ENCODE data around the gene AGAP1.

Gene AGAP1

GRCh38 chr2:235610696-235611257, 116.9 kb downstream of the AGAP1 start:
- Histone ChIP-seq H3K27ac (ENCODE audit: insufficient read depth, low read depth, low read length, poor library complexity, severe bottlenecking) (no peak overlapping the region), H3K9me3 (ENCODE audit: control insufficient read depth, low read length) (no peaks in the 10 kb centered on the region), H3K36me3 (ENCODE audit: control insufficient read depth, insufficient read depth, low read length) (no peaks in the 10 kb centered on the region), H3K27me3 (ENCODE audit: control insufficient read depth, insufficient read depth, low read length, poor library complexity, severe bottlenecking) (no peaks in the 10 kb centered on the region), H3K4me1 (ENCODE audit: control insufficient read depth, insufficient read depth, low read length) (peaks cover 5% of the 10 kb centered on the region), H3K4me3 (ENCODE audit: insufficient read depth, low read depth, low read length) (no peak overlapping the region)
- WGBS, 2 experiments = 95% methylated on average over 12 of the region's 12 CpGs

- Histone ChIP-seq H3K4me1 (ENCODE audit: control insufficient read depth, insufficient read depth, low read length) (no peaks in the 10 kb centered on the region), H3K36me3 (ENCODE audit: control insufficient read depth, insufficient read depth, low read length) (no peaks in the 10 kb centered on the region), H3K9me3 (ENCODE audit: control insufficient read depth, low read length) (no peaks in the 10 kb centered on the region), H3K27me3 (ENCODE audit: control insufficient read depth, insufficient read depth, low read length, poor library complexity, severe bottlenecking) (no peaks in the 10 kb centered on the region), H3K4me3 (ENCODE audit: insufficient read depth, low read depth, low read length) (no peak overlapping the region), H3K27ac (ENCODE audit: insufficient read depth, low read depth, low read length, poor library complexity, severe bottlenecking) (no peak overlapping the region)
- WGBS, 2 experiments = 83 to 98% methylated on average over 1 of the region's 1 CpG
These were observed 117.5 kb downstream of the AGAP1 start for GRCh38 chr2:235611349-235611748.

GRCh38 chr2:235611756-235612155, 117.9 kb downstream of the AGAP1 start:
- Histone ChIP-seq H3K27me3 (ENCODE audit: control insufficient read depth, insufficient read depth, low read length, poor library complexity, severe bottlenecking) (no peaks in the 10 kb centered on the region), H3K27ac (ENCODE audit: insufficient read depth, low read depth, low read length, poor library complexity, severe bottlenecking) (no peak overlapping the region), H3K4me1 (ENCODE audit: control insufficient read depth, insufficient read depth, low read length) (no peaks in the 10 kb centered on the region), H3K9me3 (ENCODE audit: control insufficient read depth, low read length) (no peaks in the 10 kb centered on the region), H3K4me3 (ENCODE audit: insufficient read depth, low read depth, low read length) (no peak overlapping the region), H3K36me3 (ENCODE audit: control insufficient read depth, insufficient read depth, low read length) (no peaks in the 10 kb centered on the region)
- WGBS, 2 experiments = 95 to 98% methylated on average over 7 of the region's 7 CpGs

GRCh38 chr2:235612181-235612950, 118.5 kb downstream of the AGAP1 start:
- H3K27ac ChIP-seq (ENCODE audit: insufficient read depth, low read depth, low read length, poor library complexity, severe bottlenecking) = no peak overlapping the region
- H3K27me3 ChIP-seq (ENCODE audit: control insufficient read depth, insufficient read depth, low read length, poor library complexity, severe bottlenecking) = no peaks in the 10 kb centered on the region
- WGBS, 2 experiments = 95 to 96% methylated on average over 15 of the region's 15 CpGs
- H3K9me3 ChIP-seq (ENCODE audit: control insufficient read depth, low read length) = no peaks in the 10 kb centered on the region
- H3K4me3 ChIP-seq (ENCODE audit: insufficient read depth, low read depth, low read length) = no peak overlapping the region
- no peaks in the 10 kb centered on the region for H3K4me1 ChIP-seq (ENCODE audit: control insufficient read depth, insufficient read depth, low read length)
- no peaks in the 10 kb centered on the region for H3K36me3 ChIP-seq (ENCODE audit: control insufficient read depth, insufficient read depth, low read length)

GRCh38 chr2:235613649-235614048, 119.8 kb downstream of the AGAP1 start:
- Histone ChIP-seq H3K4me3 (ENCODE audit: insufficient read depth, low read depth, low read length) (no peak overlapping the region), H3K27ac (ENCODE audit: insufficient read depth, low read depth, low read length, poor library complexity, severe bottlenecking) (no peak overlapping the region), H3K27me3 (ENCODE audit: control insufficient read depth, insufficient read depth, low read length, poor library complexity, severe bottlenecking) (no peaks in the 10 kb centered on the region), H3K36me3 (ENCODE audit: control insufficient read depth, insufficient read depth, low read length) (no peaks in the 10 kb centered on the region), H3K9me3 (ENCODE audit: control insufficient read depth, low read length) (no peaks in the 10 kb centered on the region), H3K4me1 (ENCODE audit: control insufficient read depth, insufficient read depth, low read length) (no peaks in the 10 kb centered on the region)
- WGBS, 2 experiments = 87 to 90% methylated on average over 6 of the region's 6 CpGs

GRCh38 chr2:235614176-235614860, 120.5 kb downstream of the AGAP1 start:
- H3K4me1 ChIP-seq (ENCODE audit: control insufficient read depth, insufficient read depth, low read length) = no peaks in the 10 kb centered on the region
- H3K27me3 ChIP-seq (ENCODE audit: control insufficient read depth, insufficient read depth, low read length, poor library complexity, severe bottlenecking) = no peaks in the 10 kb centered on the region
- no peaks in the 10 kb centered on the region for H3K9me3 ChIP-seq (ENCODE audit: control insufficient read depth, low read length)
- 91 to 93% methylated on average over 14 of the region's 14 CpGs for WGBS, 2 experiments
- H3K27ac ChIP-seq (ENCODE audit: insufficient read depth, low read depth, low read length, poor library complexity, severe bottlenecking) = no peak overlapping the region
- no peaks in the 10 kb centered on the region for H3K36me3 ChIP-seq (ENCODE audit: control insufficient read depth, insufficient read depth, low read length)
- no peak overlapping the region for H3K4me3 ChIP-seq (ENCODE audit: insufficient read depth, low read depth, low read length)

GRCh38 chr2:235614900-235615712, 121.3 kb downstream of the AGAP1 start:
- H3K4me3 ChIP-seq (ENCODE audit: insufficient read depth, low read depth, low read length) = no peak overlapping the region
- H3K27ac ChIP-seq (ENCODE audit: insufficient read depth, low read depth, low read length, poor library complexity, severe bottlenecking) = no peak overlapping the region
- 93 to 94% methylated on average over 11 of the region's 11 CpGs for WGBS, 2 experiments

GRCh38 chr2:235616885-235617284, 123.0 kb downstream of the AGAP1 start:
- Histone ChIP-seq H3K27ac (ENCODE audit: insufficient read depth, low read depth, low read length, poor library complexity, severe bottlenecking) (no peak overlapping the region), H3K4me3 (ENCODE audit: insufficient read depth, low read depth, low read length) (no peak overlapping the region), H3K4me1 (ENCODE audit: control insufficient read depth, insufficient read depth, low read length) (no peaks in the 10 kb centered on the region), H3K9me3 (ENCODE audit: control insufficient read depth, low read length) (no peaks in the 10 kb centered on the region), H3K36me3 (ENCODE audit: control insufficient read depth, insufficient read depth, low read length) (no peaks in the 10 kb centered on the region), H3K27me3 (ENCODE audit: control insufficient read depth, insufficient read depth, low read length, poor library complexity, severe bottlenecking) (no peaks in the 10 kb centered on the region)
- 95 to 97% methylated on average over 2 of the region's 2 CpGs for WGBS, 2 experiments

More at GRCh38 chr2:235614900-235615712, 121.3 kb downstream of the AGAP1 start:
- no peaks in the 10 kb centered on the region for H3K27me3 ChIP-seq (ENCODE audit: control insufficient read depth, insufficient read depth, low read length, poor library complexity, severe bottlenecking)
- H3K36me3 ChIP-seq (ENCODE audit: control insufficient read depth, insufficient read depth, low read length) = no peaks in the 10 kb centered on the region
- H3K9me3 ChIP-seq (ENCODE audit: control insufficient read depth, low read length) = no peaks in the 10 kb centered on the region
- no peaks in the 10 kb centered on the region for H3K4me1 ChIP-seq (ENCODE audit: control insufficient read depth, insufficient read depth, low read length)

- Histone ChIP-seq H3K27me3 (ENCODE audit: control insufficient read depth, insufficient read depth, low read length, poor library complexity, severe bottlenecking) (no peaks in the 10 kb centered on the region), H3K9me3 (ENCODE audit: control insufficient read depth, low read length) (no peaks in the 10 kb centered on the region), H3K4me1 (ENCODE audit: control insufficient read depth, insufficient read depth, low read length) (no peaks in the 10 kb centered on the region), H3K4me3 (ENCODE audit: insufficient read depth, low read depth, low read length) (no peak overlapping the region), H3K36me3 (ENCODE audit: control insufficient read depth, insufficient read depth, low read length) (no peaks in the 10 kb centered on the region), H3K27ac (ENCODE audit: insufficient read depth, low read depth, low read length, poor library complexity, severe bottlenecking) (no peak overlapping the region)
- 95% methylated on average over 7 of the region's 7 CpGs for WGBS, 2 experiments
These were observed 124.2 kb downstream of the AGAP1 start for GRCh38 chr2:235618039-235618438.

GRCh38 chr2:235619544-235619943, 125.7 kb downstream of the AGAP1 start:
- H3K4me3 ChIP-seq (ENCODE audit: insufficient read depth, low read depth, low read length) = no peak overlapping the region
- H3K9me3 ChIP-seq (ENCODE audit: control insufficient read depth, low read length) = no peaks in the 10 kb centered on the region
- no peaks in the 10 kb centered on the region for H3K27me3 ChIP-seq (ENCODE audit: control insufficient read depth, insufficient read depth, low read length, poor library complexity, severe bottlenecking)
- no peaks in the 10 kb centered on the region for H3K4me1 ChIP-seq (ENCODE audit: control insufficient read depth, insufficient read depth, low read length)
- H3K27ac ChIP-seq (ENCODE audit: insufficient read depth, low read depth, low read length, poor library complexity, severe bottlenecking) = no peak overlapping the region
- 92 to 98% methylated on average over 6 of the region's 6 CpGs for WGBS, 2 experiments
- no peaks in the 10 kb centered on the region for H3K36me3 ChIP-seq (ENCODE audit: control insufficient read depth, insufficient read depth, low read length)
